CD4-positive, alpha-beta memory T cell (primary cell): ENCODE data around the gene ZC3H12A. TPM values are rescaled to one million over a fixed set of nuclear protein-coding genes. Genes with fewer than 3 reads are reported as not detected.

Experiments used
- CTCF ChIA-PET: fragments of 350-600 bp; sonication (Branson Sonifier 250); formaldehyde crosslinking; loops from one replicate; lab custom pipeline; 2021; ENCODE audit warnings: inconsistent platforms; ENCODE audit not compliant: partially characterized antibody; lab: Charles Lee
- POLR2A ChIA-PET: fragments of 350-600 bp; sonication (Branson Sonifier 250); formaldehyde crosslinking; loops from one replicate; lab custom pipeline; 2021; ENCODE audit not compliant: partially characterized antibody; lab: Charles Lee
- DNase-seq, 5 donors: peaks; one replicate each; pipeline versions ENCODE4 v3.0.0 to v3.0.0-alpha.2; 2020 to 2022; ENCODE audit warnings: mixed read lengths in 1 of 5
- H3K27ac ChIP-seq: one replicate; pipeline ENCODE4 v1.7.0; 2013; ENCODE audit warnings: low read depth, low read length
- H3K27me3 ChIP-seq: 2 replicates; pipeline ENCODE4 v1.7.0; 2013; ENCODE audit warnings: mild to moderate bottlenecking, low read length, moderate library complexity; ENCODE audit not compliant: insufficient read depth
- H3K36me3 ChIP-seq: 2 replicates; pipeline ENCODE4 v1.7.0; 2013; ENCODE audit warnings: mild to moderate bottlenecking, low read length, moderate library complexity; ENCODE audit not compliant: insufficient read depth
- H3K4me1 ChIP-seq: 2 replicates; pipeline ENCODE4 v1.7.0; 2013; ENCODE audit warnings: mild to moderate bottlenecking, low read length, moderate library complexity; ENCODE audit not compliant: insufficient read depth
- H3K4me3 ChIP-seq, 2 donors: one replicate each; pipeline ENCODE4 v1.7.0; 2013; ENCODE audit warnings: low read length in 2 of 2, mild to moderate bottlenecking in 1 of 2
- H3K9me3 ChIP-seq, 2 donors: one replicate each; pipeline ENCODE4 v1.7.0; 2013; ENCODE audit warnings: low read length in 2 of 2, control low read depth in 1 of 2; ENCODE audit not compliant: control insufficient read depth in 1 of 2
- H3K27ac Mint-ChIP-seq, 7 donors: one replicate each; pipeline ENCODE4 v1.8.0; 2020 to 2021; ENCODE audit warnings: mixed read lengths in 7 of 7, mild to moderate bottlenecking in 6 of 7, inconsistent platforms in 3 of 7, moderate library complexity in 3 of 7
- H3K27me3 Mint-ChIP-seq, 2 donors: one replicate each; pipeline ENCODE4 v1.8.0; 2020 to 2021; ENCODE audit warnings: mixed read lengths in 2 of 2
- H3K36me3 Mint-ChIP-seq, 2 donors: one replicate each; pipeline ENCODE4 v1.8.0; 2020 to 2021; ENCODE audit warnings: mixed read lengths in 2 of 2, inconsistent platforms in 1 of 2, mild to moderate bottlenecking in 1 of 2
- H3K4me1 Mint-ChIP-seq, 4 donors: one replicate each; pipeline ENCODE4 v1.8.0; 2020 to 2021; ENCODE audit warnings: mixed read lengths in 4 of 4, mild to moderate bottlenecking in 1 of 4
- H3K4me3 Mint-ChIP-seq, 8 donors: one replicate each; pipeline ENCODE4 v1.8.0; 2020 to 2021; ENCODE audit warnings: mixed read lengths in 8 of 8, mild to moderate bottlenecking in 7 of 8, moderate library complexity in 6 of 8, inconsistent platforms in 3 of 8
- H3K9me3 Mint-ChIP-seq, 8 donors: one replicate each; pipeline ENCODE4 v1.8.0; 2020 to 2021; ENCODE audit warnings: mixed read lengths in 8 of 8, mild to moderate bottlenecking in 5 of 8, inconsistent platforms in 3 of 8, moderate library complexity in 1 of 8
- intact Hi-C: fragments of 100-400 bp; cut with micrococcal nuclease; formaldehyde crosslinking; loops from one replicate; pipeline ENCODE4 v1.15.1; 2023
- polyA plus RNA-seq, 2 donors: library from polyadenylated mRNA; unstranded; fragments of 300-500 nt; fragmentation: Illumina TruSeq; gene quantifications; one replicate each; pipeline ENCODE4 v1.2.3, GENCODE V29; 2021
- total RNA-seq, 2 experiments: library from RNA; stranded (reverse); gene quantifications; one replicate each; pipeline ENCODE4 v1.2.3, GENCODE V29; 2021

Gene ZC3H12A
- total and polyA plus RNA-seq, 4 experiments from 2014 or later, result 10.6 to 60.7 (median 37.3) TPM

GRCh38 chr1:37480125-37480466 lies 5.7 kb downstream of the ZC3H12A start:
- Histone ChIP-seq H3K27ac (peak overlapping the region; percentile 96), H3K27me3 (no peaks in the 10 kb centered on the region), H3K4me3 (peak overlapping the region; percentile 85 to 96), H3K9me3 (no peaks in the 10 kb centered on the region), H3K4me1 (peaks cover 39% of the 10 kb centered on the region), H3K36me3 (peaks cover 74% of the 10 kb centered on the region)
- peak overlapping the region; percentile 95 to 99 (median 97) for H3K4me3 Mint-ChIP-seq
- intact Hi-C loops, result no loop called here
- ChIA-PET CTCF (interaction anchor here (2.3 to 9.9 kb wide), 2 partner anchors 23 to 211 kb away, joined by 11 to 101 read pairs; partner anchors contain the start of gene CDCA8), POLR2A (interaction anchor here (1.1 to 10.8 kb wide), 11 partner anchors 6 to 1095 kb away, joined by 3 to 229 read pairs (median 13); partner anchors contain the start of genes CDCA8, MEAF6, MTF1 and SNIP1)
- no peak for DNase-seq
- H3K4me1 Mint-ChIP-seq, result peaks cover 15 to 62% (median 32%) of the 10 kb centered on the region in 4 donors
- H3K9me3 Mint-ChIP-seq, result peaks cover 0 to 2% (median 0%) of the 10 kb centered on the region in 8 donors
- no peaks in the 10 kb centered on the region for H3K27me3 Mint-ChIP-seq
- H3K36me3 Mint-ChIP-seq, result peaks cover 45 to 88% of the 10 kb centered on the region in 2 donors
- H3K27ac Mint-ChIP-seq, result peak overlapping the region; percentile 84 to 100 (median 98)

DNA sequence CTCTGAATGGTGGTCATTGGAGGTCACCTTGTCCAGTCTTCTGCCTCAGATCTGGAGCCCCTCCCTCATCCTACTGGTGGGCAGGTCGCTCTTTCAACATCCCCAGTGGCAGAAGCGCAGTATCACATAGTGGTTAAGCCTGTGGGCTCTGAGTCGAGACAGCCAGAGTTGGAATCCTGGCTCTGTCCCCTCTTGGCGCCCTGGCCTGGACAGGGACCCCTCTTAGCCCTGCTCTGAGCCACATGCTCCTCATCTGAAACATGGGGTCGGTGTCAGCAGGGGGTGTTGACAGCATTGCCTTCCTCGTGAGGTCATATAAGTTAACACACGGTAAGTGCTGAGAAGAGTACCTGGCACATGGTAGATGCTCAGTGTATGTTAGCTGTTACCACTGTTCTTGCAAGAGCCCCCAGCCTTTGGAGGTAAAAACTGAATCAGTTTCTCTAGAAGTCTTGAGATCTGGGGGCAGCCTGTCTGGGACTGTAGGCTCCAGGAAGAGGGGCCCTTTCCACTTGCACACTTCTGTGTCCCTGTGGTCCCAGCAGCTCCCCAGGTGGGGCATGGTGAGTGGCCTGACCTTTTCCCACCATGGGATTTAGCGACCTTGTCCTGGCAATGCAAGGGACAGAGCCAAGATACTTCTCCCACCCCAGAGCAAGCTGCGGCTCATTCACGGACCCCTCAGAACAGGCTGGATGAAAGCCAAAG lies 6.4 kb downstream of the ZC3H12A start:
- CTCF ChIA-PET, result interaction anchor here (11.5 kb wide), 1 partner anchor 24 kb away, joined by 417 read pairs; no protein-coding TSS in a partner anchor
- H3K4me1 Mint-ChIP-seq, result peaks cover 15 to 62% (median 32%) of the 10 kb centered on the region in 4 donors

DNA sequence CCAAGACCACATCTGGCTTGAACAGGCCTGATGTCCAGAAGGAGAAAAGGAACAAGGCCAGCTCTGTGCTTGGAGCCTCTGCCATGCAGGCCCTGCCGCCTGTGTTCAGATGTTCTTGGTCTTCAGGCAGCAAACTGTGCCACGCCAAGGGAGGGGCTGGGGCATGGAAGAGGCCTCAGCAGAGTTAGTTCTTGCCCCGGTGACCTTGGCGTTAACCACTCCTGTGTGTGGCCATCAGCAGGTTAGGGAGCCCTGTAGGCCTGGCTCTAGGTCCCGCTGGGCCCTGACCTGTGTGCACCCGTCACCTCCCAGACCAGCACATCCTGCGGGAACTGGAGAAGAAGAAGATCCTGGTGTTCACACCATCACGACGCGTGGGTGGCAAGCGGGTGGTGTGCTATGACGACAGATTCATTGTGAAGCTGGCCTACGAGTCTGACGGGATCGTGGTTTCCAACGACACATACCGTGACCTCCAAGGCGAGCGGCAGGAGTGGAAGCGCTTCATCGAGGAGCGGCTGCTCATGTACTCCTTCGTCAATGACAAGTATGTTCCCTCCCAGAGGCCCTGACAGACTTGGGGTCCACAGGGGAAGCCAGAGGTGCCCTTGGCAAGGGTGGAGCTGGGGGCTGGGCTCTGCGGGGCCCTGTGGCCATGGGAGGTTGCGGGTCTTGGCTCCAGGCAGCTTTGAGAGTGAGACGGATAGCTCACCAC lies 7.1 kb downstream of the ZC3H12A start:
- ChIA-PET POLR2A (interaction anchor here (1.0 to 11.1 kb wide), 6 partner anchors 7 to 211 kb away, joined by 3 to 229 read pairs (median 4); partner anchors contain the start of genes CDCA8, MEAF6 and ZC3H12A), CTCF (interaction anchor here (11.5 kb wide), 1 partner anchor 25 kb away, joined by 417 read pairs; no protein-coding TSS in a partner anchor)
- H3K4me3 ChIP-seq, result no peak overlapping the region
- Mint-ChIP-seq H3K36me3 (peaks cover 34 to 78% of the 10 kb centered on the region in 2 donors), H3K9me3 (peaks cover 0 to 2% (median 0%) of the 10 kb centered on the region in 8 donors), H3K27me3 (no peaks in the 10 kb centered on the region), H3K4me3 (peak overlapping the region in 4 of 8 donors; percentile 34 to 64 (median 52)), H3K27ac (peak overlapping the region; percentile 84 to 100 (median 91)), H3K4me1 (peaks cover 15 to 58% (median 32%) of the 10 kb centered on the region in 4 donors)
- peaks cover 44% of the 10 kb centered on the region for H3K4me1 ChIP-seq
- peaks cover 69% of the 10 kb centered on the region for H3K36me3 ChIP-seq
- peak overlapping the region; percentile 96 for H3K27ac ChIP-seq
- H3K9me3 ChIP-seq, result no peaks in the 10 kb centered on the region
- intact Hi-C loops, result no loop called here
- DNase-seq, result peak in 3 of 5 donors; percentile 3 to 46 (median 12)
- no peaks in the 10 kb centered on the region for H3K27me3 ChIP-seq

More for the DNA sequence above, 6.4 kb downstream of the ZC3H12A start:
- Histone ChIP-seq H3K27ac (peak overlapping the region; percentile 96), H3K4me1 (peaks cover 39% of the 10 kb centered on the region), H3K4me3 (peak overlapping the region in 1 of 2 donors; percentile 7), H3K36me3 (peaks cover 77% of the 10 kb centered on the region), H3K27me3 (no peaks in the 10 kb centered on the region), H3K9me3 (no peaks in the 10 kb centered on the region)
- H3K4me3 Mint-ChIP-seq, result peak overlapping the region; percentile 13 to 97 (median 45)
- H3K27ac Mint-ChIP-seq, result peak overlapping the region; percentile 84 to 100 (median 97)
- peaks cover 40 to 83% of the 10 kb centered on the region in 2 donors for H3K36me3 Mint-ChIP-seq
- POLR2A ChIA-PET, result interaction anchor here (1.0 to 11.1 kb wide), 7 partner anchors 6 to 211 kb away, joined by 3 to 229 read pairs (median 4); partner anchors contain the start of genes CDCA8, MEAF6, SNIP1 and ZC3H12A
- no peaks in the 10 kb centered on the region for H3K27me3 Mint-ChIP-seq
- peak in 1 of 5 donors; percentile 5 for DNase-seq
- peaks cover 0 to 2% (median 0%) of the 10 kb centered on the region in 8 donors for H3K9me3 Mint-ChIP-seq
- intact Hi-C loops, result no loop called here

DNA sequence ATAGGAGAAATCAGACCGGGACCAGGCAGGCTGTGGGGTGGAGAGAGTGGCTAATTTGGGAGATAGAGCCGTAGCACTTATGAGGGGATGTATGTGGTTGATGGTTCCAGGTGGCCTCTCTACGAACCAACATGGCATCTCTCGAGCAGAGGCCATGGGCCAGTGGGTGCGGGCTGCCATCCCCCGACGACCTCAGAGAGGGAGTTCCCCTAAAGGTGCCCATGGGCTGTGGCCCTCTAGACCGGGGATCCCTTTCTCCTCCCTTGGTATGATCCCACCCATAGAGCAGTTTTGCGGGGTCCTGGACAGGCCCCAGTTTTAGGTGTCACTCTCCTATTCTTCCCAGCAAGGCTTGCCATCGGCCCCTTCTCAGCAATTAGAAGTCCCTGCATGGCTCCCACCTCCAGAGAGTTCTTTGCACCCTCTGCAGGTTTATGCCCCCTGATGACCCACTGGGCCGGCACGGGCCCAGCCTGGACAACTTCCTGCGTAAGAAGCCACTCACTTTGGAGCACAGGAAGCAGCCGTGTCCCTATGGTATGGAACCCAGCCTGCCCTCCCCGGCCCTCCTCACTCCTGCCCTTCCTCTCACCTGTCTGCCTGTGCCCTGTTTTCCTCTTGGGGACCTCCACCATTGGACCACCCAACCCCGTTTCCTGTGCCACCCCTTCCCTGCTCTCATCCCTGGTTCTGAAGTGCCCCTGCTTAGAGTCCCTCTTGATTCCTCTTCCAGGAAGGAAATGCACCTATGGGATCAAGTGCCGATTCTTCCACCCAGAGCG lies 7.8 kb downstream of the ZC3H12A start:
- Histone ChIP-seq H3K4me1 (peaks cover 51% of the 10 kb centered on the region), H3K4me3 (no peak overlapping the region), H3K27ac (peak overlapping the region; percentile 96), H3K36me3 (peaks cover 66% of the 10 kb centered on the region), H3K9me3 (no peaks in the 10 kb centered on the region), H3K27me3 (no peaks in the 10 kb centered on the region)
- ChIA-PET POLR2A (interaction anchor here (0.6 to 11.1 kb wide), 7 partner anchors 7 to 210 kb away, joined by 3 to 229 read pairs (median 4); partner anchors contain the start of genes CDCA8, MEAF6 and ZC3H12A), CTCF (interaction anchor here (11.5 kb wide), 1 partner anchor 25 kb away, joined by 417 read pairs; no protein-coding TSS in a partner anchor)
- peak in 1 of 5 donors; percentile 8 for DNase-seq
- intact Hi-C loops, result no loop called here
- Mint-ChIP-seq H3K4me1 (peaks cover 18 to 61% (median 37%) of the 10 kb centered on the region in 4 donors), H3K9me3 (peaks cover 0 to 2% (median 0%) of the 10 kb centered on the region in 8 donors), H3K27ac (peak overlapping the region; percentile 78 to 100 (median 86)), H3K36me3 (peaks cover 31 to 74% of the 10 kb centered on the region in 2 donors), H3K4me3 (peak overlapping the region in 4 of 8 donors; percentile 26 to 65 (median 40)), H3K27me3 (no peaks in the 10 kb centered on the region)

DNA sequence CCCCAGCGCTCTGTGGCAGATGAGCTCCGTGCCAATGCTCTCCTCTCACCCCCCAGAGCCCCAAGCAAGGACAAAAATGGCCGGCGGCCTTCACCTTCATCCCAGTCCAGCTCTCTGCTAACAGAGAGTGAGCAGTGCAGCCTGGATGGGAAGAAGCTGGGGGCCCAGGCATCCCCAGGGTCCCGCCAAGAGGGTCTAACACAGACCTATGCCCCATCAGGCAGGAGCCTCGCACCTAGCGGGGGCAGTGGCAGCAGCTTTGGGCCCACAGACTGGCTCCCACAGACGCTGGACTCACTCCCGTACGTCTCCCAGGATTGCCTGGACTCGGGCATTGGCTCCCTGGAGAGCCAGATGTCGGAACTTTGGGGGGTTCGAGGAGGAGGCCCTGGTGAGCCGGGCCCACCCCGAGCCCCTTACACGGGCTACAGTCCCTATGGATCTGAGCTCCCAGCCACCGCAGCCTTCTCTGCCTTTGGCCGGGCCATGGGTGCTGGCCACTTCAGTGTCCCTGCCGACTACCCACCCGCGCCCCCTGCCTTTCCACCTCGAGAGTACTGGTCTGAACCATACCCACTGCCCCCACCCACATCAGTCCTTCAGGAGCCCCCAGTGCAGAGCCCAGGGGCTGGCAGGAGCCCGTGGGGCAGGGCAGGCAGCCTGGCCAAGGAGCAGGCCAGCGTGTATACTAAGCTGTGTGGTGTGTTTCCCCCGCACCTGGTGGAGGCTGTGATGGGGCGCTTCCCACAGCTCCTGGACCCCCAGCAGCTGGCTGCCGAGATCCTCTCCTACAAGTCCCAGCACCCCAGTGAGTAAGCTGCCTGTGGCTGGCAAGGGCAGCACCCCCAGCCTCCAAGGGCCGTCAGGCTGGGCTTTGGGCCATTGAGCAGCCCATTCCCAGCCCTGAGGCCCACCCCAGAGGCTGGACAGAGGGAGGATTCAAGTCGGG lies 8.7 kb downstream of the ZC3H12A start:
- Mint-ChIP-seq H3K4me1 (peaks cover 18 to 58% (median 36%) of the 10 kb centered on the region in 4 donors), H3K9me3 (peaks cover 0 to 2% (median 0%) of the 10 kb centered on the region in 8 donors), H3K4me3 (peak overlapping the region in 3 of 8 donors; percentile 26 to 65 (median 48)), H3K27me3 (no peaks in the 10 kb centered on the region), H3K27ac (peak overlapping the region; percentile 29 to 100 (median 82)), H3K36me3 (peaks cover 26 to 71% of the 10 kb centered on the region in 2 donors)
- H3K27ac ChIP-seq, result peak overlapping the region; percentile 96
- no peaks in the 10 kb centered on the region for H3K9me3 ChIP-seq
- DNase-seq, result peak in 1 of 5 donors; percentile 2
- H3K4me1 ChIP-seq, result peaks cover 49% of the 10 kb centered on the region
- peaks cover 61% of the 10 kb centered on the region for H3K36me3 ChIP-seq
- ChIA-PET CTCF (interaction anchor here (5.2 to 11.5 kb wide), 3 partner anchors 8 to 26 kb away, joined by 69 to 417 read pairs (median 219); partner anchors contain the start of gene ZC3H12A), POLR2A (interaction anchor here (0.6 to 11.1 kb wide), 5 partner anchors 8 to 61 kb away, joined by 3 to 229 read pairs (median 5); partner anchors contain the start of genes MEAF6 and ZC3H12A)
- intact Hi-C loops, result no loop called here
- no peak overlapping the region for H3K4me3 ChIP-seq
- no peaks in the 10 kb centered on the region for H3K27me3 ChIP-seq
